Breast epithelium (tissue), 4 donors: Measurements from ENCODE around the gene ZNF397. TPM values are rescaled to one million over a fixed set of nuclear protein-coding genes. Genes with fewer than 3 reads are reported as not detected.
A peak's percentile ranks its signal among the peaks of the same experiment; 100 is the strongest.

Source experiments
- DNase-seq, 2 donors: peaks; one replicate each; pipeline ENCODE4 v3.0.0-alpha.2; 2019; ENCODE audit warnings: low spot score in 2 of 2
- H3K27ac ChIP-seq, 2 donors: fragments of 200-600 bp; sonication (generic) in 1 of 2; one replicate each; pipeline ENCODE4 v1.5.1; 2016 to 2019; ENCODE audit warnings: mild to moderate bottlenecking in 1 of 2
- H3K27me3 ChIP-seq, 2 donors: fragments of 200-600 bp; sonication (generic) in 1 of 2; one replicate each; pipeline versions ENCODE4 v1.5.1 to v1.6.0; 2017 to 2019; ENCODE audit warnings: control low read depth in 1 of 2, mild to moderate bottlenecking in 1 of 2
- H3K36me3 ChIP-seq: fragments of 200-600 bp; one replicate; pipeline ENCODE4 v1.5.1; 2019
- H3K4me1 ChIP-seq, 2 donors: fragments of 200-600 bp; sonication (generic); one replicate each; pipeline ENCODE4 v1.5.1; 2016 to 2019; ENCODE audit warnings: control low read depth in 1 of 2
- H3K4me3 ChIP-seq, 3 donors: fragments of 200-600 bp; sonication (generic); 1 replicate in 2 of 3; 2 replicates in 1 of 3; pipeline ENCODE4 v1.5.1; 2016 to 2019; ENCODE audit warnings: mild to moderate bottlenecking in 3 of 3, moderate library complexity in 2 of 3
- H3K9me3 ChIP-seq, 2 donors: fragments of 200-600 bp; sonication (generic) in 1 of 2; one replicate each; pipeline ENCODE4 v1.5.1; 2016 to 2019; ENCODE audit warnings: control low read depth in 1 of 2
- CTCF ChIP-seq, 3 donors: fragments of 450-650 bp; IDR thresholded peaks; one replicate each; pipeline ENCODE4 v1.5.1; 2016 to 2017; ENCODE audit warnings: antibody characterized with exemption in 3 of 3, mild to moderate bottlenecking in 3 of 3, moderate library complexity in 3 of 3
- POLR2A ChIP-seq: fragments of 450-650 bp; IDR thresholded peaks from one replicate; pipeline ENCODE4 v1.6.1; 2016; ENCODE audit warnings: antibody characterized with exemption, mild to moderate bottlenecking, moderate library complexity
- POLR2AphosphoS5 ChIP-seq, 3 donors: sonication (generic); formaldehyde crosslinking; IDR thresholded peaks; one replicate each; pipeline ENCODE4 v1.6.1; 2017; ENCODE audit warnings: antibody characterized with exemption in 3 of 3
- intact Hi-C: fragments of 100-400 bp; cut with DNase I; formaldehyde crosslinking; loops from one replicate; pipeline ENCODE4 v1.15.1; 2023; ENCODE audit warnings: low total_unique reads
- total RNA-seq, 3 donors: library from RNA; depleted of rRNA; stranded (reverse); fragments of >200 nt; gene quantifications; one replicate each; pipeline ENCODE4 v1.1.0, GENCODE V29; 2016

ZNF397 gene
- total RNA-seq, 3 donors from 2014 or later, result 27.2 to 44.5 (median 38.0) TPM

- H3K9me3 ChIP-seq, result no peaks in the 10 kb centered on the region
- no peaks in the 10 kb centered on the region for H3K36me3 ChIP-seq
- no peak for TF ChIP-seq POLR2AphosphoS5 (IDR thresholded peaks at IDR 0.05)
- TF ChIP-seq POLR2A, result no peak
- TF ChIP-seq CTCF (IDR thresholded peaks at IDR 0.05), result no peak
- intact Hi-C loops, result no loop called here
- no peak overlapping the region for H3K27ac ChIP-seq
- H3K27me3 ChIP-seq, result no peaks in the 10 kb centered on the region
- no peak for DNase-seq
- H3K4me3 ChIP-seq, result no peak overlapping the region
- no peaks in the 10 kb centered on the region for H3K4me1 ChIP-seq
Measured at GRCh38 chr18:35220424-35220823, 20.4 kb upstream of the ZNF397 start.

GRCh38 chr18:35223797-35224196, 17.0 kb upstream of the ZNF397 start:
- DNase-seq, result no peak
- H3K27ac ChIP-seq, result no peak overlapping the region
- H3K36me3 ChIP-seq, result no peaks in the 10 kb centered on the region
- H3K27me3 ChIP-seq, result no peaks in the 10 kb centered on the region
- H3K4me1 ChIP-seq, result no peaks in the 10 kb centered on the region
- intact Hi-C loops, result no loop called here
- no peak overlapping the region for H3K4me3 ChIP-seq
- no peak for TF ChIP-seq CTCF (IDR thresholded peaks at IDR 0.05)
- no peak for TF ChIP-seq POLR2AphosphoS5 (IDR thresholded peaks at IDR 0.05)
- no peak for TF ChIP-seq POLR2A
- no peaks in the 10 kb centered on the region for H3K9me3 ChIP-seq

DNA sequence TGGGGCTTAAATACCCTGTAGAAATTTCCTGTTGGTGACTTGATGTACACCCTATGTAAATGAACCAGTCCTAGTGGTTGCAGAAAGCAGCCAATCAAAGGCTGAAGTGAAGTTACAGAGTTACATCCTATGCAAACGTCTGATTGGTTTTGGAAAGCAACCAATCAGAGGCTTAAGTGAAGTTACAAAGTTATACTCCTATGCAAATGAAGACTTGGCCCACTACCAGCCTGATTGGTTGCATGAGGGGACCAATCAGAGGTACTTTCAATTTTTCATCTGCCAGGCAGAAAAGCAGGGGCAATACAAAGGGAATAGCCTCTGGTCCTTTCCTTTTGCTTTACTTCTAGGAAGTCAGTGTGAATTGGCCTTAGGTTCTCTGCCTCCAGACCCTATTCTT, 13.6 kb upstream of the ZNF397 start:
- intact Hi-C loops, result no loop called here
- no peaks in the 10 kb centered on the region for H3K9me3 ChIP-seq

GRCh38 chr18:35231052-35231451, 9.8 kb upstream of the ZNF397 start:
- Histone ChIP-seq H3K9me3 (no peaks in the 10 kb centered on the region), H3K4me3 (no peak overlapping the region), H3K36me3 (no peaks in the 10 kb centered on the region), H3K27ac (no peak overlapping the region), H3K27me3 (no peaks in the 10 kb centered on the region), H3K4me1 (no peaks in the 10 kb centered on the region)
- intact Hi-C loops, result loop anchor here (5.0 to 10.0 kb wide), 2 partner anchors 114 to 266 kb away; partner anchors contain the start of genes INO80C and ZNF24
- DNase-seq, result peak; percentile 73 to 79
- TF ChIP-seq CTCF (IDR thresholded peaks at IDR 0.05), result peak; percentile 53 to 80 (median 71)
- TF ChIP-seq POLR2A, result no peak

More for the DNA sequence above, 13.6 kb upstream of the ZNF397 start:
- Histone ChIP-seq H3K27ac (no peak overlapping the region), H3K4me3 (no peak overlapping the region), H3K4me1 (no peaks in the 10 kb centered on the region), H3K36me3 (no peaks in the 10 kb centered on the region), H3K27me3 (no peaks in the 10 kb centered on the region)
- no peak for DNase-seq
- TF ChIP-seq POLR2AphosphoS5 (IDR thresholded peaks at IDR 0.05), result no peak
- no peak for TF ChIP-seq CTCF (IDR thresholded peaks at IDR 0.05)
- TF ChIP-seq POLR2A, result no peak

DNA sequence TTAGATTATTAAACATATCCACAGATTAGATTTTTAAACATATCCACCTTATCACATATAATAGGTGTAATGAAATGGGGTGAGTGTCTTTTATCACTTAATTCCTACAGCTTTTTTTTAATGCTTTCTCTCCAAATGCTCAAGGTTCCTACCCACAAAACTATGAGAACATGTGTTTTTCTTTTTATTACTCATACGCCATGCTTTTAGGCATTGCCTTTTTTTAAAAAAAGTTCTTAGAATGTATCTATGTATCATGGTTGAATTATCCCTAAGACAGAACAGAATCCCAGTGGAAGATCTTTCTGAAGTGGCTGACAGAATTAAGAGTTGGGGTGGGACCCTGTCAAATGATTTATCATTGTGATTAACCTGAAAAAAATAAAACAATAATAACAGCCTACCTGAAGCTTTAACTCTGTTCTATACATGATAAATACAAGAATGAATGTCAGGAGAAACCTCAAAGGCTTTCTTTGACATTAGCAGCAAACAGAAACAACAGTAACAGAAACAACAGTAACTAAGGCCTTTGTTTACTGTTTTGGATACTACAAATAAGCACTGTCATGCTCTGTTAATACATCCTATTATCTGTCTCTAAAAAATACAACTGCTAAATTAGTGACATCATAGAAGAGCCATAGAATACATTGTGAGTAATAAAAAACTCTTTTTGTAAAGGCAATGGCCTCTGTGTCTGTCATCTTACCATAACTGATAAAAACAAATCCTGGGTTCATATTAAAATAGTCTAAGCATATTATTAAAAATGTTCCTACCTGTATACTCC, 4.1 kb upstream of the ZNF397 start:
- no peak for DNase-seq
- H3K27ac ChIP-seq, result no peak overlapping the region
- no peaks in the 10 kb centered on the region for H3K27me3 ChIP-seq
- intact Hi-C loops, result loop anchor here (10.0 kb wide), 1 partner anchor 108 kb away; the partner anchor contains the start of gene ZNF24
- no peak for TF ChIP-seq CTCF (IDR thresholded peaks at IDR 0.05)
- no peak for TF ChIP-seq POLR2AphosphoS5 (IDR thresholded peaks at IDR 0.05)
- TF ChIP-seq POLR2A, result no peak
- no peaks in the 10 kb centered on the region for H3K9me3 ChIP-seq
- H3K4me3 ChIP-seq, result no peak overlapping the region
- no peaks in the 10 kb centered on the region for H3K36me3 ChIP-seq
- H3K4me1 ChIP-seq, result no peaks in the 10 kb centered on the region
